22Rv1 (cell line): ENCODE measurements around the gene GATB.

Source experiments
- ZFX ChIP-seq: fragments of 450-650 bp; IDR thresholded peaks from 2 replicates; pipeline ENCODE4 v1.6.1; 2017; ENCODE audit warnings: antibody characterized with exemption, borderline replicate concordance
- TF ChIP-seq, protein P1 (sequence below): fragments of 450-650 bp; IDR thresholded peaks from 2 replicates; pipeline ENCODE4 v1.5.1; 2017; ENCODE audit warnings: mild to moderate bottlenecking

GRCh38 chr4:151658959-151659600 lies 101.7 kb downstream of the GATB start:
- TF ChIP-seq, protein P1, sequence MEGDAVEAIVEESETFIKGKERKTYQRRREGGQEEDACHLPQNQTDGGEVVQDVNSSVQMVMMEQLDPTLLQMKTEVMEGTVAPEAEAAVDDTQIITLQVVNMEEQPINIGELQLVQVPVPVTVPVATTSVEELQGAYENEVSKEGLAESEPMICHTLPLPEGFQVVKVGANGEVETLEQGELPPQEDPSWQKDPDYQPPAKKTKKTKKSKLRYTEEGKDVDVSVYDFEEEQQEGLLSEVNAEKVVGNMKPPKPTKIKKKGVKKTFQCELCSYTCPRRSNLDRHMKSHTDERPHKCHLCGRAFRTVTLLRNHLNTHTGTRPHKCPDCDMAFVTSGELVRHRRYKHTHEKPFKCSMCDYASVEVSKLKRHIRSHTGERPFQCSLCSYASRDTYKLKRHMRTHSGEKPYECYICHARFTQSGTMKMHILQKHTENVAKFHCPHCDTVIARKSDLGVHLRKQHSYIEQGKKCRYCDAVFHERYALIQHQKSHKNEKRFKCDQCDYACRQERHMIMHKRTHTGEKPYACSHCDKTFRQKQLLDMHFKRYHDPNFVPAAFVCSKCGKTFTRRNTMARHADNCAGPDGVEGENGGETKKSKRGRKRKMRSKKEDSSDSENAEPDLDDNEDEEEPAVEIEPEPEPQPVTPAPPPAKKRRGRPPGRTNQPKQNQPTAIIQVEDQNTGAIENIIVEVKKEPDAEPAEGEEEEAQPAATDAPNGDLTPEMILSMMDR: no peak
- no peak for TF ChIP-seq ZFX
